Astrocyte (in vitro differentiated cells and primary cell): ENCODE data around the gene ZNF19.

ENCODE experiments used
- EZH2 ChIP-seq: IDR thresholded peaks from 2 replicates; pipeline ENCODE4 v1.6.1; 2012; ENCODE audit warnings: mild to moderate bottlenecking, low read length, inconsistent platforms; ENCODE audit not compliant: insufficient read depth
- TF ChIP-seq, protein P1 (sequence below): IDR thresholded peaks from 2 replicates; pipeline ENCODE4 v1.5.1; 2011; ENCODE audit warnings: low read depth, mild to moderate bottlenecking, inconsistent platforms, low read length, moderate library complexity; ENCODE audit not compliant: insufficient read depth

DNA sequence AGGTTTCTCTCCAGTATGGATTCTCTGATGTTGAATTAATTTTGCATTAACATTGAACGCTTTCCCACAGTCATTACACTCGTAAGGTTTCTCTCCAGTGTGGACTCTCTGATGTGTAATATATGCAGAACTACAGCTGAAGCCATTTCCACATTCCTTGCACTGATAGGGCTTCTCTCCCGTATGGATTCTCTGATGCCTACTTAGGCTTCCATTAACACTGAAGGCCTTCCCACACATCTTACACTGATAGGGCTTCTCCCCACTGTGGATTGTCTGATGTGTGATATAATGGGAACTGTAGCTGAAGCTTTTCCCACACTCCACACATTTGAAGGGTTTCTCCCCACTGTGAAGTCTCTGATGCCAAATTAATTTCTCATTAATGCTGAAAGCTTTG, 40.1 kb downstream of the ZNF19 start:
- TF ChIP-seq, protein P1, sequence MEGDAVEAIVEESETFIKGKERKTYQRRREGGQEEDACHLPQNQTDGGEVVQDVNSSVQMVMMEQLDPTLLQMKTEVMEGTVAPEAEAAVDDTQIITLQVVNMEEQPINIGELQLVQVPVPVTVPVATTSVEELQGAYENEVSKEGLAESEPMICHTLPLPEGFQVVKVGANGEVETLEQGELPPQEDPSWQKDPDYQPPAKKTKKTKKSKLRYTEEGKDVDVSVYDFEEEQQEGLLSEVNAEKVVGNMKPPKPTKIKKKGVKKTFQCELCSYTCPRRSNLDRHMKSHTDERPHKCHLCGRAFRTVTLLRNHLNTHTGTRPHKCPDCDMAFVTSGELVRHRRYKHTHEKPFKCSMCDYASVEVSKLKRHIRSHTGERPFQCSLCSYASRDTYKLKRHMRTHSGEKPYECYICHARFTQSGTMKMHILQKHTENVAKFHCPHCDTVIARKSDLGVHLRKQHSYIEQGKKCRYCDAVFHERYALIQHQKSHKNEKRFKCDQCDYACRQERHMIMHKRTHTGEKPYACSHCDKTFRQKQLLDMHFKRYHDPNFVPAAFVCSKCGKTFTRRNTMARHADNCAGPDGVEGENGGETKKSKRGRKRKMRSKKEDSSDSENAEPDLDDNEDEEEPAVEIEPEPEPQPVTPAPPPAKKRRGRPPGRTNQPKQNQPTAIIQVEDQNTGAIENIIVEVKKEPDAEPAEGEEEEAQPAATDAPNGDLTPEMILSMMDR, result no peak
- TF ChIP-seq EZH2, result no peak
